Gastroesophageal sphincter (tissue), 3 donors: ENCODE data around the gene UBE2H.

ENCODE experiments used
- CTCF ChIP-seq, 4 experiments: fragments of 200-600 bp in 2 of 4; fragments of 450-650 bp in 2 of 4; sonication (generic) in 1 of 4; IDR thresholded peaks; one replicate each; pipeline ENCODE4 v1.5.1; 2017 to 2019; ENCODE audit warnings: antibody characterized with exemption in 4 of 4, mild to moderate bottlenecking in 2 of 4, moderate library complexity in 2 of 4
- EP300 ChIP-seq: sonication (generic); formaldehyde crosslinking; IDR thresholded peaks from one replicate; pipeline ENCODE4 v1.6.1; 2017; ENCODE audit warnings: antibody characterized with exemption, mild to moderate bottlenecking
- POLR2A ChIP-seq, 2 donors: fragments of 450-650 bp; IDR thresholded peaks; one replicate each; pipeline ENCODE4 v1.6.1; 2017; ENCODE audit warnings: antibody characterized with exemption in 2 of 2, mild to moderate bottlenecking in 2 of 2, moderate library complexity in 1 of 2
- POLR2AphosphoS5 ChIP-seq: sonication (generic); formaldehyde crosslinking; IDR thresholded peaks from one replicate; pipeline ENCODE4 v1.6.1; 2017; ENCODE audit warnings: antibody characterized with exemption

- TF ChIP-seq CTCF (IDR thresholded peaks at IDR 0.05), result no peak
- TF ChIP-seq POLR2A (IDR thresholded peaks at IDR 0.05), result no peak
- TF ChIP-seq EP300, result no peak
- no peak for TF ChIP-seq POLR2AphosphoS5
Observed at GRCh38 chr7:129898007-129898406, 54.8 kb downstream of the UBE2H start.
